Adipose tissue (tissue), 3 donors: ENCODE data around the gene SLC7A1. TPM values are rescaled to one million over a fixed set of nuclear protein-coding genes. Genes with fewer than 3 reads are reported as not detected.

Source experiments
- H3K27ac ChIP-seq: one replicate; pipeline ENCODE4 v1.5.1; 2013; ENCODE audit warnings: low read depth, low read length
- WGBS, 3 donors: extraction: QIAGEN DNeasy Blood & Tissue Kit; methylation state at CpG; one replicate each; pipeline ENCODE4 v1.1.7; 2013; 5-methylcytosine and 5-hydroxymethylcytosine counted together
- polyA plus RNA-seq, 3 donors: library from polyadenylated mRNA; stranded (reverse); fragments of 200-250 nt; gene quantifications; one replicate each; pipeline ENCODE4 v1.2.3, GENCODE V29; 2013
- donor health status: healthy with polysubstance abuse.
- donor health status: Bipolar disorder and iron deficiency.
- donor health status: healthy.

SLC7A1 gene
- polyA plus RNA-seq, 3 donors = 4.4 to 14.4 (median 10.8) TPM

DNA sequence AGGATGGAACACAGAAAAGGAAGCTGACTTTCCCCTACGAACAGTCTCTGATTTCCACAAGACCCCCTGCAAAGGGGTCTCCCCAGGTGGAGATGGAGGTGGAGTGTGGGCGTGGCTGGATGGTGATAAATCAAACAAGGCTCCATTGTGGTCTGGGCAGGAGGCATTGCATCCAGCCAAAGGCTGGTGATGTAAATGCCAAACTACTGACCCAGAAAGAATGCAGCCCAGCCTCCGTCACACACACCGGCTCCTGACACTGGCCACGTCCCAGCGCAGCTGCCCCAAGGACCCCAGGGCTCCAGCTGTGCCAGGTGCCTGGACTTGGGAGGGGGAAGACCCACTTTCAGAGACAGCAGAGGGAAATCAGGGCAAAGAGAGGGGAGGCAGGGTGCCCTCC is 6.3 kb downstream of the SLC7A1 start:
- 52 to 93% (median 84%) methylated on average over 6 of the region's 6 CpGs for WGBS, 3 donors
- no peak overlapping the region for H3K27ac ChIP-seq

DNA sequence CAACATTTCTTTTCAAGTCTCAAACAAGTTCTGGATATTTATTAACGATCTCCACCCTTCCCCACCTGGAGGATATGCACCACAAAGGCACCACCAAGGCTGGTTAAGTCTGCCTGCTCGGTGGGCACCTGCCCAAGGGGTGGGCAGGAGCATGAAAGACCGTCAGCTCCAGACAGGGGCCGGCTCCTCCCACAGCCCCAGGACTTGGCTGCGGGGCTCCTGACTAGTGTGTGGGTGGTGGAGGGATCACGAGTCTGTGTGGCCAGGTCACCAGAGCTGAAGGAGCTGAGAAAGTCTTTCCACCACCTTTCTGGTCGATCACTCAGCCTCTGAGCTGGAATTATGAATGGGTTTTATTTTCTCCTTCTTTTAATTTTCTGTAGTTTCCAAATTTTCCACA is 7.8 kb downstream of the SLC7A1 start:
- no peak overlapping the region for H3K27ac ChIP-seq
- 48 to 70% (median 66%) methylated on average over 7 of the region's 7 CpGs for WGBS, 3 donors

DNA sequence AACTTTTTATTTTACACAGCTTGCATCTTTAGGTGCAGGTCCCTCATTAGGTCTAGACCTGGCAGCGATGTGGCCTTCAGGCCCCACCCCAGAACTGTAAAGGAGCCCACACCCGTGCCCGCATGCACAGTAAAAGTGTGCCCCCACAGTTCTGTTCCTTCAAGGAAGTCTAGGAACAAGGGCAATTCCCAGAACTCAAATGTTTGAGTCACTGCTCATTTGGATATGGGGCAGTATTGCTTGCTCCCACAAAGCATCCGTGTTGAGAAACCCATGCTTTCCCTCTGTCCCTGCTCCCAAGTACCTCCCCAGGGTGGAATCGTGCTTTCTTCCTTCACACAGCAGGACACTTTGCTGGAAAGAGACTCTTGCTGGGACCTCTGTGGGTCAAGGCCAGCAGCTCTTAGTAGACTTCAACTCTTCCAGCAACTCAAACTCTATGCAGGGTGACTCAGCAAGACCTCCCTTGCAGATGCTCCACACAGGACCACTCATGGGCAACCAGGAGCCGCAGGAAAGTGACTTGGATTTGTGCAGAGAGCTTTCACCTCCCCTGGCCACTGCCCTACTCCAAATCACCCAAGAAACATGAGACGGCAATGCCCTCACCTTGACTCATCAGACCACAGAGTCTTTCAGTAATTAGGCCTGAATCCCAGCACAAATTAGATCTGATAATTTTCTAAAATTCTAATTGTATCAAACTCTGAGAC is 12.3 kb downstream of the SLC7A1 start:
- no peak overlapping the region for H3K27ac ChIP-seq
- WGBS, 3 donors = 84 to 93% (median 92%) methylated on average over 7 of the region's 7 CpGs

DNA sequence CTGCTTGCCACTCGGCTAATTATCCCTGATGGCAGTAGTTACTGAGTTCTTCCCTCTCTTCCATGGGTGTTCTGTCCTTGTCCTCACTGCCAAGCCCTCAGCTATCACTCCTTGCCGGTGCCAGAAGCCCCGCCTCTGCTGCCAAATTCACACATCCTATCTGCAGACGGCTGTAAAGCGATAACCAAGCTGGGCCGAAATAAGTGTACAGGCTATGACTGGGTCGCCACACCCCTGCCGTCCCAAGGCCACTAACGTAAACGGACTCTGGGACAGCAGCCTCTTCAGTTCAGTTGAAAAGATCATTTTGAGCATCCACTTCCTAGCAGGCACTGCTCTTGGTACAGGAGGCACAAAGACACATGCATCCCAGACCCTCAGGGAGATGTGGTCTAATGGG is 13.3 kb downstream of the SLC7A1 start:
- 43 to 85% (median 69%) methylated on average over 10 of the region's 10 CpGs for WGBS, 3 donors
- no peak overlapping the region for H3K27ac ChIP-seq

DNA sequence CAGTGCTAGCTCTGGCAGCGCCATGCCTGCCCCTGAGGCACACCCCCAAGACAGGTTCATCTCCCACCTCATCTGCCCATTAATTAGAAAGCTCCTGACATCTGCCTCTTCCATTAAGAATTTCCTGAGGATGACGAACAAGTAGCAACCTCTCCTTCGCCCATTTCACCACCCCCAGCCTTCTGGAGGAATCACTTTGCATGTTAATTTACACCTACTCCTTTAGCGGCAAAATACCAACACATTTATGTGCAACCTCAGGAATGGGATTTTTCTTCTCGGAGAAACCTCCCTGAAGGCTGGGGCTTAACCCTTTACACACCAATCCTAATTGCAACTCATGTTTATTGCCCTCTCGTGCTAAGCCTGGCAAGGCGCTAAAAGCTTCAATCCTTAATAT is 13.8 kb downstream of the SLC7A1 start:
- H3K27ac ChIP-seq = no peak overlapping the region
- 63 to 78% (median 71%) methylated on average over 7 of the region's 7 CpGs for WGBS, 3 donors

DNA sequence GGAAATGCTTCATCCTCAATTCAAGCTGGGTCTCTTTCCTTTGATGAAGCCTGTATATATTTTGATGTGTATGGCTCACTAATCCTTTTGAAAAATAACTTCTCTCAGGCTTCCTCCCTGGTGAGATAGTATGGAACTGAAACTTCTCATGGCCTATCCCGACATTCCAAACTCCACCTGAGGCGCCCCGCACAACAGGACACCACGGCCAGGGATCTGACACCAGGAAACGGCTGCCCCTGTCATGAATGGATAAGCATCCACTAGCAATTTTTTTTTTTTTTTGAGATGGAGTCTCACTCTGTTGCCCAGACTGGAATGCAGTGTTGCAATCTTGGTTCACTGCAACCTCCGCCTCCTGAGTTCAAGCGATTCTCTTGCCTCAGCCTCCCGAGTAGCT is 16.4 kb downstream of the SLC7A1 start:
- no peak overlapping the region for H3K27ac ChIP-seq
- 90 to 93% (median 92%) methylated on average over 8 of the region's 8 CpGs for WGBS, 3 donors

DNA sequence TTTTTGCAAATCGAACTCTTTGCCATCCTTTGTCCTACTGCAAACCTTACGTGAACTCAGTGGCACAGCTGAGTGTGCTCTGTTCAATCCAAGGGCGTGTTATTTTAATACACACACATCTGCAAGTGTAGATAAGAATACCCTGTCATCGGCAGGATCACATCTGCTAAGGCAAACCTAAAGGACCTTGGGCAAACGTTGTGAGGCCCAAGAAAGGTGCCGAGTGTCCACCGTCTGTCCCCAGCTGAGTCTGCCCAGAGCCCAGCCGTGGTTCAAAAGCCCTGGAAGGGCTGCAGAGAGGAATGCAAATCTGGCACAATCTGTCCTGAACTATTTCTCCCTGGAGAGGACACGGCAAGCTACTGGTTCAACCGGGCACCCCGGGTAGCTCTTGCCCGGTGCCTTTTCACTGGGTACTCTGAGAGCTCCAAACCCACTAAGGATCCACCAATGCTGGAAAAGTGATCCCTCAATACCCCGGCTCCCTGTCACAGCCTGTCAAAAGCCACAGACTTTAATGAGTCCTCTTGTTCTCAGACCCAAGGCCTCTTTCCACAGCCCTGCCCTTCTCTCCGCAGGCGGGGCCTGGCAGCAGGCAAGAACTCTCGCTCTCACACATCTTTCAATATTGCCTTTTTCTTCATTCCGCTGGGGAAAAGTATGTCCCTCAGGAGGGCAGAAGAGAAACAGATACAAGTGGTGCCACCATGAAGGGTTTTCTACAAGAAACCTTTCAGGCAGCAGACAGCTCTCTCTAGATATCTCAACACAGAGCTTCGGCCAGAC is 17.0 kb downstream of the SLC7A1 start:
- H3K27ac ChIP-seq = no peak overlapping the region
- 45 to 85% (median 81%) methylated on average over 18 of the region's 18 CpGs for WGBS, 3 donors

DNA sequence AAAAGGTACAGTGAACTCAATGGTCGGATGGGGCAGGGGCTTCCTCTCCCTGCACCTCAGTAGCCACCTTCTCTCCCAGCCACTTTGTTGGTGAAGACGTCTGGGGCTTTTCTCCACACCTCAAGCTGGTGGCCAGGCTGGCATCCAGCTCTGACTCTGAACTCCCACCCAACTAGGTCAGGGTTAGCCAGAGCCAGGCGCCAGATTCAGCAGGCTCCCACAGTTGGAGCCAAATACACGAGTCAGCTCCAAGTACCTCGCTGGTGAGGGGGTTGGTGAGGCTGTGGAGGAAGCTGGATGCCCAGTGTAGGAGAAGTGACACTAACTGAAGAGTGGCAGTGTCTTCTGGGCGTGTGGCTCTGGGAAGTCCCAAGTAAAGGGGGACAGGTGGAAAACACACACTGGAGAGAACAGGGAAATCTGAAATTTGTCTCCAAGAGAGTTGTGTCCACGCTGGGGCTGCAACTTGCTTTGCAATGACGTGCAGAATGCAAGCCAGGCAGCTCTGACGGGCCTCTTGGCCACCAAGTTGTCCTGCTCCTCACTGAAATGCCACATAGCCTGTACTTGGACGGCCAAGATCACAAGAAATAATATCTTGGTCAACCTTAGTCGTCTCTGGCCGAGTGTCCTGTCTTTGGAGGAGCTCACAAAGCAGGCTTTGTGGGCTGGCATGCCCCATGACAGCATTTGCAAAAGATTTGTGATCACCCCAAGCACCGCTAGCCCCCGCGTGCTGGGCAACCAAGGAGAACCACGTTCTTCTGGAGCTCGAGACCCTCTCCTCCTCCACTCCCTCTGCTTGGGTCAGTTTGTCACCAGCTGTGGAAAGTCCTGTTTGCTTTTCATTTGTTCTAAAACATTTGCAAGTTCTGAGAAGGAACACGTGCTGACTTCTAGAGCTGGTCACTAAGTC is 18.1 kb downstream of the SLC7A1 start:
- no peak overlapping the region for H3K27ac ChIP-seq

DNA sequence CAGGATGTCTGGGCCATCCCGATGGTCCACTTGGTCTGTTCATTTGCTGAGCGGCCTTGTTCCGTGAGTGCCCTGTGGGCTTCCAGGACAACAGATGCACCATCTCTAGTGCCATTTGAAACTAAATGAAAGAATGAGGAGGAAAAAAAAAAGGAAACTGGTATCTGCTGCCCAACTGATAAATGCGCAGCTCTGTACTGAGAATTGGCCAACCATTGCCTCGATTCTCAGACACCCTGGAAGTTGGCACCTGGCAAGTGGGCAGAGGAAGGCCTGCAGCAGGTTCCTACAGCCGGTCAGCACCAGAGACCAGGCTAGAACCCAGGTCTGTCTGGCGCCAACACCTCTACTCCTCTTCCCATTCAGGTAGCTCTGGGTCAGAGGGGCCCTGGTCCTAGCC is 18.9 kb downstream of the SLC7A1 start:
- no peak overlapping the region for H3K27ac ChIP-seq
- 78 to 98% (median 97%) methylated on average over 7 of the region's 7 CpGs for WGBS, 3 donors

More for the DNA sequence above, 18.1 kb downstream of the SLC7A1 start:
- 61 to 83% (median 80%) methylated on average over 18 of the region's 18 CpGs for WGBS, 3 donors

DNA sequence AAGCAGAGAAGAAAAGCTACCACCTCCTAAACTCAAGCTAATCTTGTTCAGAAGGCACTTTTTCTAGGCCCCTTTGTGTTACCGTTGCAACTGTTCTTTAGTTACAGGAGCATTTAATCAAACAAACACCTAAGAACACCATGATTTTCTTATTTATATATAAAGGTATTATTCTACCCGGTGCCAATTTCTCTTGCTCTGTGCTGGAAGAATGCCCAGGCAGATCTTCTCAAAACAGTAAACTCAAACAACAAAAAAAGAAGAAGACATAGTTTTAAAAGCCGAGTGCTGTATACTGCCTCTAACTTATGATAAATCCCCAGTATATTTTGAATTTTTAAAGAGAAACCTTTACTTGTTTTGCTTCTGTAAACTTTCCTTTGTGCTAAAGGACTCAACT is 20.4 kb downstream of the SLC7A1 start:
- no peak overlapping the region for H3K27ac ChIP-seq
- WGBS, 3 donors = 38 to 87% (median 86%) methylated on average over 3 of the region's 3 CpGs

DNA sequence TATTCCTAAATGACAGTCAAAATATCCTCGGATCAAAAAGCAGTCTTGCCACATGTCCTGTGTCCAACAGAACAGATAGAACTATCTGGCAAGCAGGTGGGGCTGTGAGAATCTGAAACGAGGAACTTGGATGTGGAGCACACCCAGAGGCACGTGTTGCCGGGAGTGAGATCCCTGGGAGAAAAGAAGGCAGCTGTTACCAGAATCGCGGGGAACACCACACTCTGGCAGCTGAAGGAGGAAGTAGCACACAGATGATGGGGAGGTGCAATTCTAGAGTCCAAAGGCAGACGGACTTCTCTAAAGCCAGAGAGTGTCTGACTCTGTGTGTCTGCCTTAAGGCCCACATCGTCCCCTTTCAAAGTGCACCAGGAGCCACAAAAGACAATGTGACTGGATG is 22.3 kb downstream of the SLC7A1 start:
- H3K27ac ChIP-seq = no peak overlapping the region
- 13 to 17% (median 14%) methylated on average over 8 of the region's 8 CpGs for WGBS, 3 donors

DNA sequence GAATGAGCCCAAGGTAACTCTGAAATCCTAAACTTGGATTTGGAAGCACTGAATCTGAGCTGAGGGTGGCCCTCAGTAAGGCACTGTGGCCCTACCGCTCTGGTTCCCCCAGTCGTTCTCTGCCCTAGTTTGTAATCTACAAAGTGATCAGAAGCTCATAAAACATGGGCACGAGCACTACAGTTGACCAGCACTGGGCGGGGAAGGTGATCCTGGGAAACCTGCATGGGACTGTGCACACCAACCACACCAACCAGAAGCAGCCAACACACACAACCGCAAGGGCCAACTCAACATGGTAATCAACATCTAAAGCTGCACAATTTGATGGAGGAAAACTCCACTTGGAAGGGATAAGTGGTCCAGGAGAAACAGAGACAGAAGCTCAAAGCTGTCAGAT is 22.9 kb downstream of the SLC7A1 start:
- no peak overlapping the region for H3K27ac ChIP-seq
- 57 to 76% (median 65%) methylated on average over 5 of the region's 5 CpGs for WGBS, 3 donors

DNA sequence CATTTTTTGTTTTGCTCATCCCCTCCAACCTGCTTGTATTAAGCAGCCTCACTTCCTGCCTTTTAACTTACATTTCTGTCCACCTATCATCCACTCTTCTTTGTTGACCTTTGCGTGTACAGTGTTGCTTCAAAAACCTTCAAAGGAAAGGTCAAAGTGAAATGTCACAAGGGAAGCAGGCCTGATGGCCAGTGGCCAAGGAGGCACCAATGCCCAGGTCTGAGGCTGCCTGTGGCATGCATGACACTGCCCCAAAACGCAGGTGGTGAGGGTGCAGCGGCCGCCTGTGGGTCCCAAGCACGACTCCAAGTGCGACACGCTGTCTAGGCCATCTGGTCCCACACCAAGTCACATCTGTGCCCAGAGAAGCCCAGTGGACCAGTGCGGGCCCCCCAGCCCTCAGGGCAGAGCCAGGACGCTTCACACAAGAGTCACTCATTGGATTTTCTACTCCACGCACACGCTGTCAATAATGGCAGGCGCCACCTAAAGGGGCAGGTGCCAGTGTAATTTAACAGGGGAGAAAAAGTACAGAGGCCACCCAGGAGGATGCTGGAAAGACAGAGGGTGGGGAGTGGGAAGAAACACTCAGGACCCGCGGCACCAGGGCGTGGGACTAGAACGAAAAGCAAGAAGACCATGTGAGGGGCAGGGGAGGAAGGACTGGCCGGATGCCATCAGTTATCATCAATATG is 23.5 kb downstream of the SLC7A1 start:
- 88 to 95% (median 94%) methylated on average over 17 of the region's 17 CpGs for whole genome bisulfite sequencing, 3 donors
- H3K27ac ChIP-seq = no peak overlapping the region

DNA sequence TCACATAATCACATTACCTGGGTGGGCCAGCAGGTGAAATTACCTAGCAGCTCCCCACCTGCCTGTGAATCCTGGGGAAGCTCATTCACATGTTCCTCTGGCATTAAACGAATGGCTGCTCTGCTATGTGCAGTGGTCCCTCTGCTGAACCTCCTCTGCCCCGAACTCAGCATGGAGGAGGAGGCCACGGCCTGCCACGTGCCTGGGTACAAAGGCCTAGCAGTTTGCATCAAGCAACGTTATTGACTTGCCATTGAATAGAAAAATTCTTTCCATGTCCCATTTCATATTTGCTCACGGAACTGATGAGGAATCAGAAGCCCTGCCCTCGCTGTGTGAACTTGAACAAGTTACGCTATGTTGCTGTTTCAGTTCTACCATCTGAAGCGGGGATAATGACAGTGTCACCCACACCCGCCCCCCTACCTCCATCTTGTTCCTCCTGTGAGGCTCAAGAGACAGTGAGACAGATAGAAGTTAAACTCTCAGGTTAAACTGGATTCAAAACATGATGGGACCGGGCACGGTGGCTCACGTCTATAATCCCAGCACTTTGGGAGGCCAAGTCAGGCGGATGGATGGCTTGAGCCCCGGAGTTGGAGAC is 25.3 kb downstream of the SLC7A1 start:
- H3K27ac ChIP-seq = no peak overlapping the region
- 76 to 96% (median 92%) methylated on average over 15 of the region's 15 CpGs for WGBS, 3 donors

DNA sequence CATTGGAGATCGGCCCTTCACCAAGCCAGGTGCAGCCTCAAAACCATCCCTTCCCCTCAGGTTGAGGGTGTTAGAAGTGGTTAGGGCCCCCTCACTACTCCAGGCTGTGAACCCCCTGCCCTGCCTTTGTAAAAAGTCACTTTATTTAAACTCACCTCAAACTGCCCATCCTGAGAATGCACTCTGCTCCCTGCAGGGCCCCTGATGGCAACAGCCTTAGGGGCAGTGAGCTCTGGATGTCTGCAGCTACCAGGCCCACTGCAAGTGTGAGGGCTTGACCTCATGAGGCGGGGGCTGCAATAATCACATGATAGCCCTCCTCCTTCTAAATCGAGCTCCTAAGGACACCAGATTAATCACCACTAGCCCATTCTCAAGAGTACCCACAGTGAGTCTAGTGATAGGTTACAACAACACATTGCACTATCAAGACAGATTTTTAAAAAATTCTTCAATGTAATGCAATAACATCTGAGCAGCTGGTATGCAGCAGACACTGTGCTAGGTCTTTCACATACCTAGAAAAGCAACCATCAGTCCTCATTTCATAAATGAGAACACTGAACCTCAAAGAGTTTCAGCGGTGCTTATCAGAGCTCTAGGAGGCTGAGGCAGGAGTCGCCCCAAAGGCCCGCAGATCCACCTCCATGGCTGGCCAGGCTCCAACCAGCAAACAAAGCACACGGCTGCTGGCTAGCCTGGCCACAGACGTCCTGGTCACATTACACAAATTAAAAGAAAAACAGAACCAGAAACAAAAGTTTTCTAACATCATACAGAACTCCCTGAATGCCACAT is 26.0 kb downstream of the SLC7A1 start:
- no peak overlapping the region for H3K27ac ChIP-seq
- 40 to 76% (median 75%) methylated on average over 8 of the region's 8 CpGs for WGBS, 3 donors

DNA sequence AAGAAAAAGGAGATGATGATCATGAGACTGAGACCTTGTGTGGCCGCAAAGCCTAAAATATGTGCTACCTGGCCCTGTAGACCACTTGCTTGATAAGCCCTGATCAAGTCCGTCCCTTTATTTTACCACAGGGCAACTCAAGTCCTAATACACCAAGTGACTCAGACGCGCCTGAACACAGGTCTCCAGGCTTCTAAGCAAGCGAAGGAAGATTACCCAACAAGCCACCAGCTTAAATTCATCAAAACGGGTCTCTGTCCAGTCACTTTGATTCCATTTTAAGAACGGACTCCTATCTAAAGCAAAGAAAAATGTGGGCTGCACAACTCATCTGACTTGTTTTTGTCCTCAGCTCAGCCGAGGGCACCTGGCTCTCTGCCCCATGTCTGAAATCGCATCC is 26.8 kb downstream of the SLC7A1 start:
- H3K27ac ChIP-seq = no peak overlapping the region
- 75 to 88% (median 86%) methylated on average over 9 of the region's 9 CpGs for WGBS, 3 donors

DNA sequence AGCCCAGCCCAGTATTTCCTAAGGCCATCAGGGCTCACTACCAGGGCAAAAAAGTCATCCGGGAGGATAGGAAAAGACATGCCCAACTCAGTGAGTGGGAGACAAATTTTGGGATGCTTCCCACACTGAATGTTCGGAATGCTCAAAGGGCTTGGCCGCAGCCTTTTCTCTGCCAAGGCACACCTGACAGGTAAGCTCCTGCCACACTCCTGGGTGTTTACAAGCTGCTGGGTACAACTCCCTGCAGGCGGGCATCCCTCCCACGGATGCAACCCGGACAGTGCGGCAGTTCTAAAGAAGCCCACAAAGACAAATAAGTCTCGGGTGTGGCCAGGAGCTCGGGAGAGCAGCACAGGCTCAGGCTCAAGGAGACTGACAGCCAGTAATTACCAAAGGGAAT is 28.1 kb downstream of the SLC7A1 start:
- no peak overlapping the region for H3K27ac ChIP-seq
- 68 to 79% (median 78%) methylated on average over 9 of the region's 9 CpGs for WGBS, 3 donors
